GM21390 (cell line): ENCODE data around the gene TYRO3.

Source experiments
- ATAC-seq: cut with Tn5 transposase; IDR thresholded peaks from one replicate; pipeline ENCODE4 v1.9.1; 2021; ENCODE audit not compliant: unreplicated experiment

TYRO3 gene

DNA sequence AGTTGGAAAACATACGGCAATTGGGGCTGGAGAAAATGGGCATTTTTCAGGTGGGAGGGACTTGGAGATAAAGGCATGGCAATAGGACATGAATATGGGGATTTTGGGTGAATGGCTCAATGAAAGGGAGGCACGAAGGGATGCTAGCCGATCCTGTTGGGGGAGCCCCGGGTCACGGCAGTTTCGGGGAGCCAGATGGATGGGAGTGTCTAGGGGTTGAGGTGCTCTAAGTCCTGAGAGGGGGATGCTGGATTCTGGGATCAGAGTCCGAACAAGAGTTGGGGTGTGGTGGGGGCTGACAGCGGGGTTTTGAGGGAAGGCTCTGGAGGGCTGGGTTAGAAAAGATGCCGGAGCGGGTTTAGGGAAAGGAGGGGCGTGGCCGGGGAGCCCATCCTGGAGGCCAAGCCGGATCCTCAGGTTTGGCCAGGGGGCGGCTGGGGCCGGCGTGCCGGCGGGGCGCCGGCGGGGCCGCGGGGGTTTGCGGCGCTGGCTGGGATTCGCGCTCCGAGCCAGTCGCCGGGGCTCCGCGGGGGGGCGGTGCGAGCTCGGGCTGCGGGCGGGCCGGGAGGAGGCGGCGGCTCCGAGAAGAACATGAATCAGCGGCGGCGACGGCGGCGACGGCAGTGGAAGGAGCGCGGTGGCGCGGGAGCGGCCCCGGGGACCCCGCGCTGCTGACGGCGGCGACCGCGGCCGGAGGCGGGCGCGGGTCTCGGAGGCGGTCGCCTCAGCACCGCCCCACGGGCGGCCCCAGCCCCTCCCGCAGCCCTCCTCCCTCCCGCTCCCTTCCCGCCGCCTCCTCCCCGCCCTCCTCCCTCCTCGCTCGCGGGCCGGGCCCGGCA lies at the start of gene TYRO3:
Gene TYRO3, plus strand, starts transcription at position 813 of the 839 bp plus-strand sequence. CDS start 46 bp downstream, outside the sequence.
- ATAC-seq: no peak

DNA sequence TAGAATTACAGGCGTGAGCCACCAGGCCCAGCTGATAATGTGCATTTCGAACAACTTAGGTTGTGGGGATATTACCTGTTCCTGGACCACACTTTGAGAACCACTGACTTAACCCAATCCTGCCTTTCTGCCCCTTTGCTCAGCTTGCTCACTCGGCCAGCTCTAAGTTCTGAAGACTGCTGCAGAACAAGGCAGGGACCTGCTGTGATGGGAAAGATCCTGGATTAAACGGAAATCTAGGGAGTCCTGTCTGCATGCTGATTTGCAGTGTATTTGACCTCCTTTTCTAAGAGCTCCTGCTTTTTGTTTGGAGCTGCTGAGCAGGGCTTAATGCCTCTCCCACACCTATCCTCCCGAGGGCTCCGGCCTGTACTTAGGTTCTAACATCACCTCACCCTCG lies 48.3 kb upstream of the TYRO3 start:
- ATAC-seq: no peak

DNA sequence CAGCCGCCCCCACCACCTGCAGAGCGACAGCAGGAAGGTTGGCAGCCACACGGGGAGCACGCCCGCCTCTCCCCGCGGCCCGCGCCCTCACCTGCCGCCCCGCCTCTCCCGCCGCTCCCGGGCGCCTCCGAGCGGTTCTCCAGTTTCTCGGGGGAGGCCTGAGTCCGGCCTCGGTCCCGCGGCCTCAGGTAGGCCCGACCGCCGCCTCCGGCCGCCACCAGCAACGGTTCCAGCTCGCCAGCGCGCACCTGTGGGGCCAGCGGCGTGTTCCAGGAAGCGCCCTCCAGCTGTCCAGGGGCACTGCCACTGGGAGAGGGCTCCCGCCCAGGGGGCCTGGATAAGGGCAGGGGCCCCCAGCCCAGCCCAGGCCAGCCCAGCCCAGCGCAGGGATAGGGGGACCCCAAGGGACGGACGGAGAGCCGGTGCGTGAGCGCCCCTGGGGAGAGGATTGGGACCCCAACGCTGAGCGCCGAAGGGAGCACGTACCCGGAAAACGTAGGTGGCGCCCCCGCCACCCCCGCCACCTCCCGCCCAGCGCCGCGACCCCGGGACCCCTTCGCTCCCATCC lies 47.6 kb upstream of the TYRO3 start:
- ATAC-seq: no peak

DNA sequence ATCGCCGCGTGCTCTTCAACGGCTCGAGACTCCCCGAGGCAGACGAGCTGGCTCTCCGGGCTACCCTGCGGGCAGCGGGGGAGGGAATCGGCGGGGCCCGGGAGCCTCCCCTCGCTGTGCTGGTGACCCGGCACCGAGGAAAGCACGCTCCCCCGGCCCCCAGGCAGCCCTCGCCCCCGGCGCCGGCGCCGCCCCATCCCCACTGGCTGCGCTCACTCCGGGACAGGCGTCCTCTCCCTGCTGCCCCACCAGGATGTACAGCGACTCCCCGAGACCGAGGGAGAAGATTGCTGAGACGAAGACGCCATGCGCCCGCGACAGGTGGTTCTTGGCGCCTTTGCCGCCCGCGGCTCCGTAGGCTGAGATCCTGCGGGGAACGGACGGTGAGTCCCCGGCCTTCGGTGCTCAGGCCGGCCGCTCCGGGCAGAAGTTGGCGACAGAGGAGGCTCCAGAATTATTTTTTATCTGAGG lies 47.1 kb upstream of the TYRO3 start:
- ATAC-seq: no peak

GRCh38 chr15:41512512-41512939 lies 46.5 kb upstream of the TYRO3 start:
- ATAC-seq: no peak

DNA sequence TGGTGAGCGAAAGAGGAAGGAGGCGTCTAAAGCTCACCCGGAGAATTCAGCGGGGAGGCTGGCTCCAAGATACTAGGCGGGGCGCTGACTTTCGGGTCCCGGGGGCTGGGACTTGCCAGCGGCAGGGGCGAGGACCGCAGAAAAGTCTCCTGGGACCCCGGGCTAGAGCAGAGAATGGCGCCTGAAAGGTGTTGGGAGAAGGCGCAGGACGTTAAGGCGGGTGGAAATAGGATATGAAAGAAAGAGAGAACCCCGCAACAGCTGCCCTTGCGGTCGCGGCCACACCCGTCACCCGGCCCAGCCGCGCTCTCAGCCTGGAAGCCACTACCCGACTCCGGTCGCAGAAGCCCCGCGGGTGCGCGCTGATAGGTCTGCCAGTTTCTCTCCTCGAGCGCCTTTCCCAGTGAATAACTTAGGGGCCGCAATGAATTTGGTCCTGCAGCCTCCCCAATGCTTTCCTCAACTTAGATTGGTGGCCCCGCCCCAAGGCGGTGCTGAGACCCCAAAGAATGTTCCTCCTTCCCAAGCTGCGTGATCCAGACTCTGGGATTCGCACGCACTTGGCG lies 46.0 kb upstream of the TYRO3 start:
- no peak for ATAC-seq

- ATAC-seq: no peak
Measured at GRCh38 chr15:41513506-41514227, 45.3 kb upstream of the TYRO3 start, which contains the start of gene LTK. Gene LTK (minus strand): TSS chr15:41513827. CDS start chr15:41513709, 118 bp downstream.

DNA sequence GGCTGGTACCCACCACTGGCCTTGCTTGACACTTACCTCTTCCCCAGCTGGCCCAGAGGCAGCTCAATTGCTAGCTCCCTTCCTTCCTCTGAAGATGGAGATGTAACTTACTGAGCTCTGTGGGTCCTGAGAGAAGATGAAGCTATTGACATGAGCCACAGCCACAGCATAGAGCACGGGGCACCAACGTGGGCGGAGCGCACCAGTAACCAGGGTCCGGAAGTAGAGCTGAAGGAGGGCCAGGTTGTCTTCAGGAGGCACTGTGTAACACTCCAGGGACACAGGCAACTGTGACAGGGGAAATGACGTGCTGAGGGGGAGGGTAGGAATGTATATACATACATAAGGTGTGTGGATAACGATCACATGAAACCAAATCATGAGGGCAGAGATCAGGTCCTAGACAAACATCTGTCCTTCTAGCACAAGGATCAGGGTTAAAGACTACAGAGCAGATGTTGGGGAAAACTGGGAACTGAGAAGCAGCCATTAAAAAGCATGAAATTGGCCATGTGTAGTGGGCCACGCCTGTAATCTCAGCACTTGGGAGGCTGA lies 41.0 kb upstream of the TYRO3 start:
- no peak for ATAC-seq

GRCh38 chr15:41520636-41521035 lies 38.4 kb upstream of the TYRO3 start:
- ATAC-seq: no peak

GRCh38 chr15:41521614-41522013 lies 37.4 kb upstream of the TYRO3 start:
- ATAC-seq: no peak

- no peak for ATAC-seq
Measured at GRCh38 chr15:41523097-41523496, 35.9 kb upstream of the TYRO3 start.

DNA sequence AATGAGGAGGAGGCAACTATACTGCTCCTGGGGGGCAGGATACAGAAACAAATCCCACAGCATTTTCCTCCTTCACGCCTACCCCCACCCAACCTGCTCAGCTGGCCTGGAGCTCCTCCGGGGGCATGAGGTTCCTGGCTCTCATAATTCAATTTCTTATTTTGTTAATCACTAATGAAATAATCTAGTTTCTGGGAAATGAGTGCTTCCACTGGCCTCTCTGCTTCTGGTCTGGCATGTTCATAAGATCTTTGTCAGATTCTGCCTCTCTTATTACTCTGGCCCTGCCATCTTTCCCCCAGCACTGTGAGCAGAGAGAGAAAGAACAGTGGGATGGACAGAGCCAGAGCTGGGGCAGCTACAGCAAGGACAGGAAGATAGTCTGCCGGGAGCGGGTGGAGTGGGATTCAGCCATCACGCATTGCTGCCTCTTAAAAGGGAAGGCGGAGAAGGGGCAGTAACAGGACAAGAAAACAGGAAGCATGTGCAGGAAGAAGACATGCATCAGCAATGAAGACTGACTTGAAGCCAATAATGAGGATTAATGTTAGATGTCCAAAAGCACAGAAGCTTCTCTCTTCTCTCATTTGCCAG lies 28.6 kb upstream of the TYRO3 start:
- ATAC-seq: no peak

DNA sequence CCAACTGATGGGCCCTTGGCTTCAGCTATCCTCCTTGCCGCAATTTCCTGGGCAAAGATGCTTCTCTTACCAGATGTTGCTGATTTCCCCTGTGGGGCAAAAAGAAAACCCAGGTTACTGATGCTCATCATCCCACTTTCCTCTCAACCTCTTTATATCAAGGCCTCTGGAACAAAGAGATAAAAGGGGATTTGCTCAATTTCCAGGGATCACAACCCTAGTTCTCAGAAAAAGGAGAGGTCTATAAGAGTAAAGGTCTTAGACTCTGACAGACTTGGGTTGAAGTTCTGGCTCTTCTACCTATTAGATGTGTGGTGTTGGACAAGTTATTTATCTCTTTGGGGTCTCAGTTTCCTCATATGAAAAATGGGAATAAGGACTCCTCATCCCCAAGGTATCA lies 23.5 kb upstream of the TYRO3 start:
- no peak for ATAC-seq

- no peak for ATAC-seq
Measured at GRCh38 chr15:41536866-41537265, 22.1 kb upstream of the TYRO3 start.

DNA sequence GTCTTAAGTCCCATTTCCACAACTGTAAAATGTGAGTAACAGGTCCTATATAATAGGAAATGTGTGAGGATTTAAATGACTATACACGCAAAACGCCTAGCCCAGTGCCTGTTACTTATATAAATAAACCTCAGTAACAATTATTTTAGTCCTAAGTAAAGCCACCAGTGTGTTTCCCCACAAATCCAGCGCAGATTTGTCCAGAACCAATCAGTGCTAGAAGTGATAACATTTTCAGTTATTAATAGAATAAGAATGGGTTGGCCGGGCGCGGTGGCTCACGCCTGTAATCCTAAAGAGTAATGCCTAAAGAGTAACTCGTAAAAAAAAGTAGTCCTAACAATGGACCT lies 15.5 kb upstream of the TYRO3 start:
- ATAC-seq: no peak

DNA sequence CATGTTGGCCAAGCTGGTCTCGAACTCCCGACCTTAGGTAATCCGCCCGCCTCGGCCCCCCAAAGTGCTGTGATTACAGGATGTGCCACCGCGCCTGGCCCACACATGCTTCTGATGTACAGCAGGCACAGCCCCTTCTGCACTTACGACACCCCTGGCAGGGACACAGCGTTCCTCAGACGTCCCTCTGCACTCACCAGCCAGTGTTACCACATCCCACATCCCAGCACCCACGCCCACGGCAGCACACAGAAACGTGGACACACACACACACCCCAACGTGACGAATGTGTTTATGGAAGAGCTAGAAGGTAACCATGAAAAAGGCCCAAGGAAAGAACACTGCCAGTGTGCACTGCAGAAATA lies 14.4 kb upstream of the TYRO3 start:
- ATAC-seq: no peak

DNA sequence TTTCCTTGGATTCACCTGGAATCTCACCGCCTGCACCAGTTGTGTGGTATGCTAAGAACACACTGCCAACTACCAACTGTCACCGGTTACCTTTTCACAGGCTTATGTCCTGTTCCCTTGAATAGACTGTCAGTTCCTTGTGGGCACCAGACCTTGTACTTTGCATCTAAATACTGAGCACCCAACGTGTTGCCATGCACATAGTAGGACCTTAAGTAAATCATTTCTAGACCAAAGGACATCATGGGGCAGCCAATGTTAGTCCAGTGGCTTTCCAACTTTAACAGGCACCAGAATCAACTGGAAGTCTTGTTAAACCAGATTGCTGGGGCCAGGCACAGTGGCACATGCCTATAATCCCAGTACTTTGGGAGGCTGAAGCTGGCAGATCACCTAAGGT lies 13.8 kb upstream of the TYRO3 start:
- ATAC-seq: no peak

GRCh38 chr15:41546851-41547786 lies 11.9 kb upstream of the TYRO3 start:
- no peak for ATAC-seq

DNA sequence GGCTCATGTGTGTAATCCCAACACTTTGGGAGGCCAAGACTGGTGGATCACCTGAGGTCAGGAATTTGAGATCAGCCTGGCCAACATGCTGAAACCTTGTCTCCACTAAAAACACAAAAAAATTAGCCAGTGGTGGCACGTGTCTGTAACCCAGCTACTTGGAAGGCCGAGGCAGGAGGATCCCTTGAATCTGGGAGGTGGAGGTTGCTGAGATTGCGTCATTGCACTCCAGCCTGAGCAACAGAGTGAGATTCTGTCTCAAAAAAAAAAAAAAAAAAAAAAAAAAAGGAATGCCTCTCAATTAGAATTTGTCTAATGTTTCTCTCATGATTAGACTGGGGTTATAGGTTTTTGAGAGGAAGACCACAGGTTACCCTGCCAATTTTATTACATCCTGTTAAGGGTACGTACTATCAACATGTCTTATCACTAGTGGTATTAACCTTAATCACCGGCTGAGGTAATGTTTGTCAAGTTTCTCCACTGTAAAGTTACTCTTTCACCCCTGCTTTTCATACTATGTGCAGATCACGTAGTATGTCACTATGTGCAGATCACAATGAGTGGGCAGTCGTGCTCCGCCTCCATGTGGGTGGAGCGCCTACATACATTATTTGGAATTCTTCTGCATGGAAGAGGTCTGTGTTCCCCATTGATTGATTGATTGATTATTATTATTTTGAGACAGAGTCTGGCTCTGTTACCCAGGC lies 8.8 kb upstream of the TYRO3 start:
- ATAC-seq: no peak
